ENCODE results near the gene CDKL4. TPM values are rescaled to one million over a fixed set of nuclear protein-coding genes. Genes with fewer than 3 reads are reported as not detected.
"Not testable (repeated sequence)": the region's sequence is repeated elsewhere in the genome, so short reads cannot be mapped to it uniquely, and the experiment has no call there.

The CDKL4 gene
- total and polyA plus RNA-seq, 8 donors = 0.14 to 0.79 (median 0.25) TPM; not detected in 1

DNA sequence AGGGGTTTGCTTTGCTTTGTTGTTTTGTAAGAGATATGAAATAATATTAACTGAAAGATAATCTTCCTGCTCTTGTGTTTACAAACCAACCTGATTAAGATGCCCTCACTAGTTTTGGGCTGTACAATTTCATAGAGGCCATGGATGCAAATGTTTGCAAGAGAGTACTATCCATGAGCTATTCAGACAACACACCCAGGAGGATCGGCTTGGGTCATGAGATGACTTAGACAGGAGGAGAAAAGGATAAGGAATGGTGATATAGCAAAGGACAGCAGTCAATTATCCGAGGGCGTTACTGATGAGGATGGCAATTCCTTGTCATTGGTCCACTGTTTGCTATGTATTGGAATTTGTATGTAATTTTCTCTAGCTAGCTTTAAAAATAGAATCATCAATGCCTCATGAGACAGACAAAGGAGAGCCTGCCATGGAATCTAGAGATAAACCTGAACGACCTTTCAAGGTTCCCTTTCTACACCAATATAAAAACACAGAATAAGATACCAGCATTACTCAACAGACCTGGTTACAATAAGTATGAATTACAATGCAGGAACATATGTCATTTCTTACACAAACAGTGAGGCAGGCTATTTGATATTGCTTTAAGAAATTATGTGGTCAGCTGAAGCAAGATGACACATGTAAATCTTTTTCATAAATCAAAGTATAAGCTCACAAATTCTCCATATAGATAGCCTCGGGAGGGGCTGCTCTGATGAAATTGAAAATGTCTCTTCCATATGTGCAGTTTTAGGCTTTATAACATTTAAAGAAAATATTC is 68.6 kb downstream of the CDKL4 start:
- no peaks in the 10 kb centered on the region for H3K9me3 ChIP-seq
- intact Hi-C loops (cut with DNase I) = no loop called here
- no peaks in the 10 kb centered on the region for H3K27me3 ChIP-seq
- no peak overlapping the region for H3K4me3 ChIP-seq
- no peaks in the 10 kb centered on the region for H3K36me3 ChIP-seq
- TF ChIP-seq CTCF (IDR thresholded peaks at IDR 0.05) = no peak
- no peak for FAIRE-seq
- ATAC-seq = no peak
- no peaks in the 10 kb centered on the region for H3K4me1 ChIP-seq
- H3K27ac ChIP-seq = no peak overlapping the region
- DNase-seq = no peak
- 64 to 67% methylated on average over 5 of the region's 5 CpGs for WGBS, 2 donors

GRCh38 chr2:39174022-39174421 is 69.7 kb downstream of the CDKL4 start:
- H3K4me1 ChIP-seq = no peaks in the 10 kb centered on the region
- H3K9me3 ChIP-seq = no peaks in the 10 kb centered on the region
- WGBS, 2 donors = 83 to 84% methylated on average over 8 of the region's 8 CpGs
- FAIRE-seq = no peak
- no peaks in the 10 kb centered on the region for H3K36me3 ChIP-seq
- DNase-seq = no peak
- ATAC-seq = no peak
- TF ChIP-seq CTCF (IDR thresholded peaks at IDR 0.05) = no peak
- no peak overlapping the region for H3K4me3 ChIP-seq
- H3K27me3 ChIP-seq = no peaks in the 10 kb centered on the region
- no peak overlapping the region for H3K27ac ChIP-seq
- intact Hi-C loops (cut with DNase I) = no loop called here

GRCh38 chr2:39172047-39172706 is 71.6 kb downstream of the CDKL4 start:
- H3K4me1 ChIP-seq; H3K27ac ChIP-seq; FAIRE-seq; H3K4me3 ChIP-seq; H3K27me3 ChIP-seq; DNase-seq; H3K36me3 ChIP-seq; intact Hi-C loops (cut with DNase I); H3K9me3 ChIP-seq; ATAC-seq: not testable (repeated sequence)
- WGBS, 2 donors = 92 to 94% methylated on average over 10 of the region's 10 CpGs

- 88 to 90% methylated on average over 7 of the region's 7 CpGs for WGBS, 2 donors
- no peaks in the 10 kb centered on the region for H3K4me1 ChIP-seq
- FAIRE-seq = no peak
- intact Hi-C loops (cut with DNase I) = no loop called here
- no peaks in the 10 kb centered on the region for H3K36me3 ChIP-seq
- no peak overlapping the region for H3K27ac ChIP-seq
- no peaks in the 10 kb centered on the region for H3K9me3 ChIP-seq
- no peak for TF ChIP-seq CTCF (IDR thresholded peaks at IDR 0.05)
- H3K27me3 ChIP-seq = no peaks in the 10 kb centered on the region
- DNase-seq = no peak
- ATAC-seq = no peak
- no peak overlapping the region for H3K4me3 ChIP-seq
Observed at GRCh38 chr2:39171621-39172020, 72.1 kb downstream of the CDKL4 start.

DNA sequence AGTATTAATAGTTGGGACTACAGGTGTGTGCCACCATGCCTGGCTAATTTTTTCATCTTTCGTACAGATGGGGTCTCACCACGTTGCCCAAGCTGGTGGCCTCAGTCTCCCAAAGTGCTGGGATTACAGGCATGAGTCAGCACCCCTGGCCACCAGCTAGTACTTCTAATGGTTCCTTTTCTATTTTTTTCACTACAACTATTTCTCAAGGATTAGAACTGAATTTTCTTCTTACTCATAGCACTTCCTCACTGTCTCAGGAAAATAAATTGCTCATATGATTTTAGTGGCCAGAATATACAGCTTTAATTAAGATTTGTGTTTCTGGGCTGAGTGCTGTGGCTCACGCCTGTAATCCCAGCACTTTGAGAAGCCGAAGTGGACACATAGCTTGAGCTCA is 79.7 kb downstream of the CDKL4 start:
- no peaks in the 10 kb centered on the region for H3K27me3 ChIP-seq
- H3K36me3 ChIP-seq = no peaks in the 10 kb centered on the region
- ATAC-seq = no peak

More for the DNA sequence above, 79.7 kb downstream of the CDKL4 start:
- no peak overlapping the region for H3K27ac ChIP-seq
- no peak for TF ChIP-seq CTCF (IDR thresholded peaks at IDR 0.05)
- H3K4me3 ChIP-seq = no peak overlapping the region
- intact Hi-C loops (cut with DNase I) = no loop called here
- no peak for FAIRE-seq
- no peaks in the 10 kb centered on the region for H3K4me1 ChIP-seq
- WGBS, 2 donors = 71 to 83% methylated on average over 4 of the region's 4 CpGs
- no peaks in the 10 kb centered on the region for H3K9me3 ChIP-seq
- DNase-seq = no peak

Data from pancreas (tissue), 10 donors.